HCT116 (cell line): ENCODE results near the gene MUSK.

Experiments used
- ZNF274 ChIP-seq: fragments of 200-500 bp; sonication (Bioruptor generic); IDR thresholded peaks from 2 replicates; pipeline ENCODE4 v1.6.1; 2014; ENCODE audit warnings: mild to moderate bottlenecking, low read depth, low read length, inconsistent platforms
- TF ChIP-seq, protein P1 (sequence below), 3 experiments: fragments of 200-600 bp in 1 of 3; sonication (generic) in 1 of 3; IDR thresholded peaks in 2 of 3; conservative IDR thresholded peaks in 1 of 3; 2 replicates each; pipeline ENCODE4 v1.5.1; 2012 to 2017; ENCODE audit warnings: low read depth in 2 of 3, low read length in 2 of 3, antibody characterized with exemption in 1 of 3, borderline replicate concordance in 1 of 3, control low read depth in 1 of 3, mild to moderate bottlenecking in 1 of 3, mixed read lengths in 1 of 3, mixed run types in 1 of 3, moderate library complexity in 1 of 3; ENCODE audit not compliant: insufficient read depth in 1 of 3

DNA sequence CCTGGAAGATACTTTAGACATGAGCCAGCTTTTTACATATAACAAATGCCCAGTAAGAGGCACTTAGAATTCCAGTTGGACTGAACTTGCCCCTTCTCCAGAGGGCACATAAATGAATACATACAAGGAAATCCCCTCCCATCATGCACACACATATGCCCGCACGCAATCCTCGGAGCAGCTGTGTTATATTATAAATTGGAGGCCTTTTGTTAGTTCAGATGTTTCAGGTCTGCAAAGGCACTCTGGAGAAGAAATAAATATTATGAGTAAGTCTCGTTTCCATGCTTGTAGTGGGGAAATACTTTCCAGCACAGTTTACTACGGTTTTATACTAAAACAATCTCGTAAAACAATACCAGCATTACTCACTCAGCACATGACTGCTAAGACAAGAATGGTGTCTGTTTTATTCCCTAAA, 17.6 kb upstream of the MUSK start:
- TF ChIP-seq, protein P1, sequence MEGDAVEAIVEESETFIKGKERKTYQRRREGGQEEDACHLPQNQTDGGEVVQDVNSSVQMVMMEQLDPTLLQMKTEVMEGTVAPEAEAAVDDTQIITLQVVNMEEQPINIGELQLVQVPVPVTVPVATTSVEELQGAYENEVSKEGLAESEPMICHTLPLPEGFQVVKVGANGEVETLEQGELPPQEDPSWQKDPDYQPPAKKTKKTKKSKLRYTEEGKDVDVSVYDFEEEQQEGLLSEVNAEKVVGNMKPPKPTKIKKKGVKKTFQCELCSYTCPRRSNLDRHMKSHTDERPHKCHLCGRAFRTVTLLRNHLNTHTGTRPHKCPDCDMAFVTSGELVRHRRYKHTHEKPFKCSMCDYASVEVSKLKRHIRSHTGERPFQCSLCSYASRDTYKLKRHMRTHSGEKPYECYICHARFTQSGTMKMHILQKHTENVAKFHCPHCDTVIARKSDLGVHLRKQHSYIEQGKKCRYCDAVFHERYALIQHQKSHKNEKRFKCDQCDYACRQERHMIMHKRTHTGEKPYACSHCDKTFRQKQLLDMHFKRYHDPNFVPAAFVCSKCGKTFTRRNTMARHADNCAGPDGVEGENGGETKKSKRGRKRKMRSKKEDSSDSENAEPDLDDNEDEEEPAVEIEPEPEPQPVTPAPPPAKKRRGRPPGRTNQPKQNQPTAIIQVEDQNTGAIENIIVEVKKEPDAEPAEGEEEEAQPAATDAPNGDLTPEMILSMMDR (IDR thresholded peaks at IDR 0.05 in 2 of 3, conservative IDR thresholded peaks at IDR 0.05 in 1 of 3; ENCODE audit: borderline replicate concordance in 1 of 3, insufficient read depth in 1 of 3, low read depth in 2 of 3, low read length in 2 of 3): no peak
- no peak for TF ChIP-seq ZNF274
